ENCODE measurements around the gene CBX8.
A peak's percentile ranks its signal among the peaks of the same experiment; 100 is the strongest.

Gene CBX8

DNA sequence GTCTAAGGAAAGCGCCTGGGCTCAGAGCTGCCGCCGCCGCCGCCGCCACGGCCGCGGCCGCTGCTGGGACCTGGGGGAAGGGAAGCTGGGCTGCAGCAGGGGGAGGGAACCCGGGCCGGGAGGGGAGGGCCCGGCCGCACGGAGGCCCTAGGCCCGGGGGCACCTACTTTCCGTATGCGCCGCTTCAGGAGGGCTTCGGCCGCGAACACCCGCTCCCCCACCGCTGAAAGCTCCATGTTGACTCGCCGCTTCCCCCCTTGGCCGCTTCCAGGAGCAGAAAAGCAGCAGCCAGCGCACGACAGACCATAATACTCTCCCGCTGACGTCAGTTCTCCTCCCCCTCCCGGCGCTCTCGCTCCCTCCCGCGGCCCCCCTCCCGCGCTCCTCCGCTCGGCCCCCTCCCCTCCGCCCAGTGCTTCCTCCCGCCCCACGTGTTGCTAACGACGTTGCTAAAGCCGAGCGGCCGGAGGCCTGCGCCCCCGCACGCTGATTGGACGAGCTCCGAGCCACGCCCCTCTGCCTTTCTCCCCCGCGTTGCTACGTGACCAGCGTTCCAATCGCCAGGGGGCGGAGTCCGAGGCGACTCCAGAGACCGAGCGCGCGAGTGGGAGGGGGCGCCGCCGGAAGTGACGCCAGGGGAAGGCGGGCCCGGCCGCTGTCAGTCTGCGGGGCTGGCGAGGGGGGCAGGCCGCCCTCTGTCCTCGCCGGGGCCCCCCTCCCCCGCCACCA lies at the start of gene CBX8:
Gene CBX8, minus strand, starts transcription at position 315 of the 729 bp plus-strand sequence. Its CDS starts 79 bp downstream, at position 236.
- DNase-seq (peak; percentile 100), ATAC-seq (peak; percentile 88)

GRCh38 chr17:79845601-79845949 lies 48.7 kb upstream of the CBX8 start:
- ATAC-seq = no peak
- no peak for DNase-seq

DNA sequence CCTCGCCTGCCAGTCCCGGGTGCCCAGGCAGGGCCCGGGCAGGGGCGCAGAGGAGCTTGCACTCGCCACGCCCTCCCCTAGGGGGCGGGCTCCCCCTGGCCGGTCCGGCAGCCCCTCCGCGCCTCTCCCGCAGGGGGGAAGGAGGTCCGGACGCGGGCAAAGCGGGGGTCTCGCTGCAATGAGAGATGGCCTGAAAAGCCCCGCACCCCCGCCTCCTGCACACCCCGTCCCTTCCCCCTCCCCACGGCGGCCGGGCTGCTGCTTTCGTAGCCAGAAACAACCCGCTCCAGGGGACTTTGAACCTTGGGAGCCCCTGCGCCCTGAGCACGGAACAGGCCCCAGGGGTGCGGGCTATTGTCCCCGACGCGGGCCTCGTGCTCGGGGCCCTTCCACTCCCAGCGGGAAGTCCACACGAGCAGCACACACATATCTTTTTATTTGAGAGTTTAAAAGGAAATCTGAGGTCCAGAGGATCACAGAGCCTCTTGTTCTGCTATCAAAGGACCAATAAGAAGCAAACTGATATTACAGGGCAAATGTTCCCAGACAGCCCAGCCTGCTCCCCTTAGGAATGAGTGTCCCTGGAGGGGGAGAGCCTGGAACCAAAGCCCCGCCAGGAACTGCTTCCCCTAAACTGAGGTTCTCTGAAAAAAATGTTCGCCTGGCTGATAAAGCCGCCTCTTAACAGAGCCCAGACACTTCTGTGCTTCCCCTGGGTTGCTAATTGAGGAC lies 48.2 kb upstream of the CBX8 start:
- ATAC-seq = peak; percentile 47
- peak; percentile 74 for DNase-seq

- ATAC-seq (no peak), DNase-seq (peak; percentile 18)
These were observed 47.2 kb upstream of the CBX8 start for GRCh38 chr17:79843816-79844800.

- DNase-seq = peak; percentile 24
- ATAC-seq = no peak
These were observed 46.6 kb upstream of the CBX8 start for GRCh38 chr17:79843474-79843815.

- no peak for ATAC-seq
- DNase-seq = peak; percentile 33
These were observed 46.0 kb upstream of the CBX8 start for GRCh38 chr17:79842656-79843473.

- DNase-seq = peak; percentile 11
- no peak for ATAC-seq
These were observed 45.3 kb upstream of the CBX8 start for GRCh38 chr17:79842136-79842655.

DNA sequence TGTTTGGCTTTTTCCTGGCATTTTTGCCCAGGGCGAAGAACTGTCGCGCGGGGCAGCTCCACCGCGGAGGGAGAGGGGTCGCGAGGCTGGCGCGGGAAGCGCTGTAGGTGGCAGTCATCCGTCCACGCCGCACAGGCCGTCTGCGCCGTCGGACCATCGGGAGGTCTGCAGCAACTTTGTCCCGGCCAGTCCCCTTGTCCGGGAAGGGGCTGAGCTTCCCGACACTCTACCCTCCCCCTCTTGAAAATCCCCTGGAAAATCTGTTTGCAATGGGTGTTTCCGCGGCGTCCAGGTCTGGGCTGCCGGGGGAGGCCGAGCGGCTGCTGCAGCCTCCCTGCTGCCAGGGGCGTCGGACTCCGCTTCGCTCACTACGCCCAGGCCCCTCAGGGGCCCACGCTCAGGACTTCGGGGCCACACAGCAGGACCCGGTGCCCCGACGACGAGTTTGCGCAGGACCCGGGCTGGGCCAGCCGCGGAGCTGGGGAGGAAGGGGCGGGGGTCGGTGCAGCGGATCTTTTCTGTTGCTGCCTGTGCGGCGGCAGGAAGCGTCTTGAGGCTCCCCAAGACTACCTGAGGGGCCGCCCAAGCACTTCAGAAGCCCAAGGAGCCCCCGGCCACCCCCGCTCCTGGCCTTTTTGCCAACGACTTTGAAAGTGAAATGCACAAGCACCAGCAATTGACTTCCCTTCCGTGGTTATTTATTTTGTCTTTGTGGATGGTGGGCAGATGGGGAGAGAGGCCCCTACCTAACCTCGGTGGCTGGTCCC lies 44.7 kb upstream of the CBX8 start:
- DNase-seq (peak; percentile 19), ATAC-seq (no peak)

DNA sequence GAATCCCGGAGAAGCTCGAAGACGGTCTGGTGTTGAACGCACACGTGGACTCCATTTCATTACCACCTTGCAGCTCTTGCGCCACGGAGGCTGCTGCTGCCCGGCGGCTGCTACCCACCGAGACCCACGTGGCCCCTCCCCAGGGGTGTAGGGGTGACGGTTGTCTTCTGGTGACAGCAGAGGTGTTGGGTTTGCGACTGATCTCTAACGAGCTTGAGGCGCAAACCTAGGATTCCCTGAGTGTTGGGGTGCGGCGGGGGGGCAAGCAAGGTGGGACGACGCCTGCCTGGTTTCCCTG lies 44.1 kb upstream of the CBX8 start:
- no peak for DNase-seq

DNA sequence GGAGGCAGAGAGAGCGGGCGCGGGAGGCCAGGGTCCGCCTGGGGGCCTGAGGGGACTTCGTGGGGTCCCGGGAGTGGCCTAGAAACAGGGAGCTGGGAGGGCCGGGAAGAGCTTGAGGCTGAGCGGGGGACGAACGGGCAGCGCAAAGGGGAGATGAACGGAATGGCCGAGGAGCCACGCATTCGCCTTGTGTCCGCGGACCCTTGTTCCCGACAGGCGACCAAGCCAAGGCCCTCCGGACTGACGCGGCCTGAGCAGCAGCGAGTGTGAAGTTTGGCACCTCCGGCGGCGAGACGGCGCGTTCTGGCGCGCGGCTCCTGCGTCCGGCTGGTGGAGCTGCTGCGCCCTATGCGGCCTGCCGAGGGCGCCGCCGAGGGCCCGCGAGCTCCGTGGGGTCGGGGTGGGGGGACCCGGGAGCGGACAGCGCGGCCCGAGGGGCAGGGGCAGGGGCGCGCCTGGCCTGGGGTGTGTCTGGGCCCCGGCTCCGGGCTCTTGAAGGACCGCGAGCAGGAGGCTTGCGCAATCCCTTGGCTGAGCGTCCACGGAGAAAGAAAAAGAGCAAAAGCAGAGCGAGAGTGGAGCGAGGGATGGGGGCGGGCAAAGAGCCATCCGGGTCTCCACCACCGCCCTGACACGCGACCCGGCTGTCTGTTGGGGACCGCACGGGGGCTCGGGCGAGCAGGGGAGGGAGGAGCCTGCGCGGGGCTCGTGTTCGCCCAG lies 43.6 kb upstream of the CBX8 start:
- no peak for ATAC-seq
- peak; percentile 40 for DNase-seq

More for the DNA sequence above, 44.1 kb upstream of the CBX8 start:
- ATAC-seq = no peak

- DNase-seq (peak; percentile 94), ATAC-seq (peak; percentile 77)
These were observed 42.7 kb upstream of the CBX8 start, which contains the start of gene CBX4 for GRCh38 chr17:79839356-79840268. TSS of gene CBX4 (minus strand) at chr17:79839440. CDS start at chr17:79839251, 189 bp downstream.

GRCh38 chr17:79838522-79839274 lies 41.8 kb upstream of the CBX8 start:
- ATAC-seq (peak; percentile 34), DNase-seq (peak; percentile 70)

GRCh38 chr17:79837888-79838521 lies 41.1 kb upstream of the CBX8 start:
- no peak for ATAC-seq
- peak; percentile 28 for DNase-seq

DNA sequence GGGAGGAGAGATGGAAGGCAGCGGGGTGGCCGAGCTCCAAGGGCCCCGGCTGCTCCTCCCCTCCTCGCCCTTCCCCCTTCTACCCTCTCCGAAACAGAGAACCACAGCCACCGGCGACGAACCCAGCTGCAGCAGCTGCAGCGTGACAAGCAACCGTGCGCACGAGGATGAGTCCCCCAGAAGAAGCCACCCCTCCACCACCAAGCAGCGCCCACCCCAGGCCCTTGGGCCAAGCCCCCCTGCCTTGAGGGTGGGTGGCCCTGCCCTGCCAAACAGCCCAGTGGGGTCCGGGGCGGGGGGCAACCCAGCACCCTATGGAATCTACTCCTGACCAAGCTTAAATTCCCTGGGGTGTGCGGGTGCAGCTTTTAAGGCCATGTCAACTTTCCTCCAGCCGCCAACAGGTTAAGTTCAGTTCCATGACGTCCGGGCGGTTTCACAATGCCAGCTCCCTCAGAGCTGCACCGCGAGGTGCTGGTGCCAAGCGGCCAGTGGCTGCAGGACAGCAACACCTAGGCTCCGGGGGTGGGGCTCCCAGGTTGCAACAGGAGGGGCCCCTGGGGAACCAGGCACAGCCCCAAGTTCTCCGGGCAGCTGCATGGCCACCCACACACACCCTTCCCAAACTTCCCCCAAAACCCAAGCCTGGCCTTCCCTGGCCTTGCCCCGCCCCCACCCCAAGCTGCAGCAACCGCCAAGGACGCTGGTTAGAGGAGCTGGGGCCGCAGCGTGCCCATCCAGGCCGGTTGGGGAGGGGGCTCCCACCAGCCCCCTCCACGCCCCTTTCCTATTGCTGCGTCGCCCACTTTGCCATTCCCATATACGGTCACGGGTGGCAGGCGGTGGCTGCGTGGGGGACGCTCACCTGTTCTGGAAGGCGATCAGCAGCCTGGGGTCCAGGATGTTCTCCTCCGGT lies 40.4 kb upstream of the CBX8 start:
- DNase-seq = peak; percentile 80
- ATAC-seq = peak; percentile 25

- no peak for ATAC-seq
- DNase-seq = no peak
These were observed 39.7 kb upstream of the CBX8 start for GRCh38 chr17:79836510-79836971.

- no peak for DNase-seq
These were observed 39.2 kb upstream of the CBX8 start for GRCh38 chr17:79835953-79836509.

More at GRCh38 chr17:79835953-79836509, 39.2 kb upstream of the CBX8 start:
- no peak for ATAC-seq
